ENCODE measurements around the gene NOS1. TPM values are rescaled to one million over a fixed set of nuclear protein-coding genes. Genes with fewer than 3 reads are reported as not detected.

Gene NOS1
- total RNA-seq, 1 donor from 2014 or later, result 0.80 TPM

GRCh38 chr12:117330441-117331113 is 30.8 kb downstream of the NOS1 start:
- Mint-ChIP-seq H3K9me3 (no peaks in the 10 kb centered on the region), H3K4me3 (no peak overlapping the region), H3K27me3 (ENCODE audit: low read depth) (peaks cover 68% of the 10 kb centered on the region), H3K36me3 (no peaks in the 10 kb centered on the region), H3K27ac (no peak overlapping the region), H3K4me1 (no peaks in the 10 kb centered on the region)
- TF ChIP-seq CTCF (IDR thresholded peaks at IDR 0.05; ENCODE audit: unreplicated experiment), result no peak
- DNase-seq (ENCODE audit: low spot score in 2 of 2, unreplicated experiment in 2 of 2), result no peak

- no peak for TF ChIP-seq CTCF (IDR thresholded peaks at IDR 0.05; ENCODE audit: unreplicated experiment)
- Mint-ChIP-seq H3K9me3 (no peaks in the 10 kb centered on the region), H3K27ac (no peak overlapping the region), H3K27me3 (ENCODE audit: low read depth) (peaks cover 69% of the 10 kb centered on the region), H3K4me1 (no peaks in the 10 kb centered on the region), H3K36me3 (no peaks in the 10 kb centered on the region), H3K4me3 (no peak overlapping the region)
- DNase-seq (ENCODE audit: low spot score in 2 of 2, unreplicated experiment in 2 of 2), result no peak
Observed at GRCh38 chr12:117329756-117330155, 31.7 kb downstream of the NOS1 start.

GRCh38 chr12:117328556-117329100 is 32.8 kb downstream of the NOS1 start:
- H3K4me3 Mint-ChIP-seq, result no peak overlapping the region
- no peak for TF ChIP-seq CTCF (IDR thresholded peaks at IDR 0.05; ENCODE audit: unreplicated experiment)
- H3K27ac Mint-ChIP-seq, result no peak overlapping the region
- H3K9me3 Mint-ChIP-seq, result no peaks in the 10 kb centered on the region
- peaks cover 64% of the 10 kb centered on the region for H3K27me3 Mint-ChIP-seq (ENCODE audit: low read depth)
- no peak for DNase-seq (ENCODE audit: low spot score in 2 of 2, unreplicated experiment in 2 of 2)
- H3K36me3 Mint-ChIP-seq, result no peaks in the 10 kb centered on the region
- H3K4me1 Mint-ChIP-seq, result no peaks in the 10 kb centered on the region

GRCh38 chr12:117322428-117322827 is 39.0 kb downstream of the NOS1 start:
- Mint-ChIP-seq H3K9me3 (no peaks in the 10 kb centered on the region), H3K4me3 (no peak overlapping the region), H3K27me3 (ENCODE audit: low read depth) (peaks cover 65% of the 10 kb centered on the region), H3K36me3 (no peaks in the 10 kb centered on the region), H3K4me1 (no peaks in the 10 kb centered on the region), H3K27ac (no peak overlapping the region)
- DNase-seq (ENCODE audit: low spot score in 2 of 2, unreplicated experiment in 2 of 2), result no peak
- TF ChIP-seq CTCF (IDR thresholded peaks at IDR 0.05; ENCODE audit: unreplicated experiment), result no peak

- H3K36me3 Mint-ChIP-seq, result no peaks in the 10 kb centered on the region
- H3K4me1 Mint-ChIP-seq, result no peaks in the 10 kb centered on the region
- DNase-seq (ENCODE audit: low spot score in 2 of 2, unreplicated experiment in 2 of 2), result no peak
- no peak for TF ChIP-seq CTCF (IDR thresholded peaks at IDR 0.05; ENCODE audit: unreplicated experiment)
- peaks cover 64% of the 10 kb centered on the region for H3K27me3 Mint-ChIP-seq (ENCODE audit: low read depth)
- H3K4me3 Mint-ChIP-seq, result no peak overlapping the region
- H3K9me3 Mint-ChIP-seq, result no peaks in the 10 kb centered on the region
- H3K27ac Mint-ChIP-seq, result no peak overlapping the region
Observed at GRCh38 chr12:117321572-117321971, 39.9 kb downstream of the NOS1 start.

Measured in mesothelial cell of epicardium (in vitro differentiated cells).